ENCODE results near the gene SLC66A3. TPM values are rescaled to one million over a fixed set of nuclear protein-coding genes. Genes with fewer than 3 reads are reported as not detected.

The SLC66A3 gene
- total and polyA plus RNA-seq, 2 donors (not counting 1 experiment from before 2014, with no cell fraction given), result 23.7 to 32.4 TPM

- TF ChIP-seq EZH2 (IDR thresholded peaks at IDR 0.05; ENCODE audit: borderline replicate concordance, insufficient read depth, low read depth, low read length, poor library complexity, severe bottlenecking), result no peak
- TF ChIP-seq CTCF (IDR thresholded peaks at IDR 0.05), result no peak
- peaks cover 5% of the 10 kb centered on the region for H3K4me1 Mint-ChIP-seq
- no peaks in the 10 kb centered on the region for H3K9me3 ChIP-seq (ENCODE audit: control extremely low read depth in 1 of 3, control insufficient read depth in 2 of 3, insufficient read depth in 1 of 3, low read length in 2 of 3)
- H3K4me2 ChIP-seq (replicated peaks; ENCODE audit: low read depth, low read length, poor library complexity, severe bottlenecking), result no peak overlapping the region
- H3K9me3 Mint-ChIP-seq (ENCODE audit: insufficient read depth), result no peaks in the 10 kb centered on the region
- DNase-seq, result no peak
- intact Hi-C loops (cut with micrococcal nuclease), result no loop called here
- no peaks in the 10 kb centered on the region for H4K20me1 ChIP-seq (ENCODE audit: control insufficient read depth, insufficient read depth, low read length, poor library complexity, severe bottlenecking)
- no peaks in the 10 kb centered on the region for H3K79me2 ChIP-seq (ENCODE audit: control insufficient read depth, insufficient read depth, low read length)
- no peaks in the 10 kb centered on the region for H3K36me3 ChIP-seq (replicated peaks in 1 of 2; ENCODE audit: control extremely low read depth in 1 of 2, control insufficient read depth in 1 of 2, extremely low read depth in 1 of 2, insufficient read depth in 2 of 2, low read length in 1 of 2)
- no peak for ATAC-seq (ENCODE audit: low read depth)
- H3K27me3 Mint-ChIP-seq, result peaks cover 3% of the 10 kb centered on the region
- H2AFZ ChIP-seq (ENCODE audit: insufficient read depth, low read depth, low read length, poor library complexity, severe bottlenecking), result no peak overlapping the region
- no peak overlapping the region for H3K9ac ChIP-seq (ENCODE audit: low read length)
- peaks cover 0 to 7% (median 0%) of the 10 kb centered on the region in 4 experiments for H3K27me3 ChIP-seq (replicated peaks in 1 of 4; ENCODE audit: control extremely low read depth in 1 of 4, control insufficient read depth in 3 of 4, insufficient read depth in 4 of 4, low read length in 3 of 4)
- H3K27ac Mint-ChIP-seq, result no peak overlapping the region
- POLR2A ChIA-PET, result no interaction called here
- CTCF ChIA-PET, result interaction anchor here (3.4 kb wide), 1 partner anchor 11 kb away, joined by 12 read pairs; a partner anchor contains a TSS
- H3K4me3 Mint-ChIP-seq, result no peak overlapping the region
- no peaks in the 10 kb centered on the region for H3K4me1 ChIP-seq (ENCODE audit: control insufficient read depth in 2 of 2, insufficient read depth in 2 of 2, low read length in 2 of 2)
- no peak overlapping the region for H3K27ac ChIP-seq (ENCODE audit: low read length in 2 of 2)
- 57% methylated on average over 8 of the region's 8 CpGs for WGBS (ENCODE audit: insufficient coverage)
- no peak overlapping the region for H3K4me3 ChIP-seq (ENCODE audit: control extremely low read depth in 1 of 5, extremely low read depth in 1 of 5, insufficient read depth in 1 of 5, low read depth in 2 of 5, low read length in 4 of 5)
Measured at GRCh38 chr2:11121099-11121822, 34.0 kb upstream of the SLC66A3 start.

- Histone ChIP-seq H3K27me3 (replicated peaks in 1 of 4; ENCODE audit: control extremely low read depth in 1 of 4, control insufficient read depth in 3 of 4, insufficient read depth in 4 of 4, low read length in 3 of 4) (peaks cover 0 to 7% (median 0%) of the 10 kb centered on the region in 4 experiments), H3K27ac (ENCODE audit: low read length in 2 of 2) (no peak overlapping the region), H4K20me1 (ENCODE audit: control insufficient read depth, insufficient read depth, low read length, poor library complexity, severe bottlenecking) (no peaks in the 10 kb centered on the region), H3K4me1 (ENCODE audit: control insufficient read depth in 2 of 2, insufficient read depth in 2 of 2, low read length in 2 of 2) (no peaks in the 10 kb centered on the region), H3K79me2 (ENCODE audit: control insufficient read depth, insufficient read depth, low read length) (no peaks in the 10 kb centered on the region), H3K4me3 (ENCODE audit: control extremely low read depth in 1 of 5, extremely low read depth in 1 of 5, insufficient read depth in 1 of 5, low read depth in 2 of 5, low read length in 4 of 5) (no peak overlapping the region), H3K36me3 (replicated peaks in 1 of 2; ENCODE audit: control extremely low read depth in 1 of 2, control insufficient read depth in 1 of 2, extremely low read depth in 1 of 2, insufficient read depth in 2 of 2, low read length in 1 of 2) (no peaks in the 10 kb centered on the region), H3K9ac (ENCODE audit: low read length) (no peak overlapping the region), H2AFZ (ENCODE audit: insufficient read depth, low read depth, low read length, poor library complexity, severe bottlenecking) (no peak overlapping the region), H3K9me3 (ENCODE audit: control extremely low read depth in 1 of 3, control insufficient read depth in 2 of 3, insufficient read depth in 1 of 3, low read length in 2 of 3) (no peaks in the 10 kb centered on the region), H3K4me2 (replicated peaks; ENCODE audit: low read depth, low read length, poor library complexity, severe bottlenecking) (no peak overlapping the region)
- no peak for DNase-seq
- H3K4me3 Mint-ChIP-seq, result peak overlapping the region; percentile 3
- ChIA-PET CTCF (interaction anchor here (3.4 kb wide), 1 partner anchor 11 kb away, joined by 12 read pairs; a partner anchor contains a TSS), POLR2A (no interaction called here)
- H3K9me3 Mint-ChIP-seq (ENCODE audit: insufficient read depth), result no peaks in the 10 kb centered on the region
- peaks cover 5% of the 10 kb centered on the region for H3K4me1 Mint-ChIP-seq
- intact Hi-C loops (cut with micrococcal nuclease), result no loop called here
- ATAC-seq (ENCODE audit: low read depth), result no peak
- whole genome bisulfite sequencing (ENCODE audit: insufficient coverage), result 100% methylated on average over 2 of the region's 7 CpGs
- TF ChIP-seq EZH2 (IDR thresholded peaks at IDR 0.05; ENCODE audit: borderline replicate concordance, insufficient read depth, low read depth, low read length, poor library complexity, severe bottlenecking), result no peak
- TF ChIP-seq CTCF (IDR thresholded peaks at IDR 0.05), result no peak
- H3K27me3 Mint-ChIP-seq, result peaks cover 3% of the 10 kb centered on the region
- no peak overlapping the region for H3K27ac Mint-ChIP-seq
Measured at GRCh38 chr2:11121823-11122155, 33.5 kb upstream of the SLC66A3 start.

Measured in B cell (primary cell).